ENCODE results near the gene SHE.

SHE gene

GRCh38 chr1:154517661-154518060 lies 15.4 kb upstream of the SHE start:
- ChIA-PET CTCF (interaction anchor here (0.6 kb wide), 1 partner anchor 86 kb away, joined by 8 read pairs; no protein-coding TSS in a partner anchor), POLR2A (interaction anchor here (0.6 kb wide), 1 partner anchor 1524 kb away, joined by 4 read pairs; no protein-coding TSS in a partner anchor)
- TF ChIP-seq SP1 (IDR thresholded peaks at IDR 0.05) (no peak), TARDBP (IDR thresholded peaks at IDR 0.05) (no peak), NFRKB (IDR thresholded peaks at IDR 0.05) (no peak), ELF4 (IDR thresholded peaks at IDR 0.05) (no peak), FOXA1 (IDR thresholded peaks at IDR 0.05) (no peak), HDGF (IDR thresholded peaks at IDR 0.05; ENCODE audit: borderline replicate concordance) (no peak), ARNT (IDR thresholded peaks at IDR 0.05) (no peak), BHLHE40 (IDR thresholded peaks at IDR 0.05; ENCODE audit: borderline replicate concordance) (no peak), ZNF384 (IDR thresholded peaks at IDR 0.05) (no peak), FOXM1 (IDR thresholded peaks at IDR 0.05; ENCODE audit: borderline replicate concordance) (no peak)
- DNase-seq (ENCODE audit: extremely low spot score), result no peak

- ChIA-PET POLR2A (no interaction called here), CTCF (no interaction called here)
These were observed 11.9 kb upstream of the SHE start for GRCh38 chr1:154514066-154514553.

GRCh38 chr1:154512760-154513159 lies 10.5 kb upstream of the SHE start:
- POLR2A ChIA-PET, result interaction anchor here (1.0 kb wide), 1 partner anchor 49 kb away, joined by 3 read pairs; no protein-coding TSS in a partner anchor
- TF ChIP-seq L3MBTL2 (conservative IDR thresholded peaks at IDR 0.05), result no peak
- no peak for TF ChIP-seq ARNT (IDR thresholded peaks at IDR 0.05)
- no peak for TF ChIP-seq FOXK2 (IDR thresholded peaks at IDR 0.05)
- no peak for TF ChIP-seq CTBP1 (IDR thresholded peaks at IDR 0.05; ENCODE audit: borderline replicate concordance)
- no peak for TF ChIP-seq SUZ12 (IDR thresholded peaks at IDR 0.05)
- no peak for TF ChIP-seq HDGF (IDR thresholded peaks at IDR 0.05; ENCODE audit: borderline replicate concordance)
- TF ChIP-seq TARDBP (IDR thresholded peaks at IDR 0.05), result no peak
- TF ChIP-seq NFRKB (IDR thresholded peaks at IDR 0.05), result no peak
- no peak for TF ChIP-seq FOXM1 (IDR thresholded peaks at IDR 0.05; ENCODE audit: borderline replicate concordance)
- TF ChIP-seq ZNF384 (IDR thresholded peaks at IDR 0.05), result no peak
- no peak for DNase-seq (ENCODE audit: extremely low spot score)
- CTCF ChIA-PET, result interaction anchor here (1.0 kb wide), 1 partner anchor 32 kb away, joined by 3 read pairs; no protein-coding TSS in a partner anchor

More at GRCh38 chr1:154514066-154514553, 11.9 kb upstream of the SHE start:
- DNase-seq (ENCODE audit: extremely low spot score), result no peak
- no peak for TF ChIP-seq FOXA1 (IDR thresholded peaks at IDR 0.05)
- TF ChIP-seq SUZ12 (IDR thresholded peaks at IDR 0.05), result no peak
- no peak for TF ChIP-seq BHLHE40 (IDR thresholded peaks at IDR 0.05; ENCODE audit: borderline replicate concordance)
- TF ChIP-seq CTBP1 (IDR thresholded peaks at IDR 0.05; ENCODE audit: borderline replicate concordance), result no peak
- no peak for TF ChIP-seq LEF1 (IDR thresholded peaks at IDR 0.05; ENCODE audit: borderline replicate concordance)
- TF ChIP-seq L3MBTL2 (conservative IDR thresholded peaks at IDR 0.05), result no peak
- TF ChIP-seq ARNT (IDR thresholded peaks at IDR 0.05), result no peak
- TF ChIP-seq NFRKB (IDR thresholded peaks at IDR 0.05), result no peak

- POLR2A ChIA-PET, result no interaction called here
These were observed 1.7 kb upstream of the SHE start for GRCh38 chr1:154503898-154504297.

GRCh38 chr1:154502744-154503115 lies 518 bp upstream of the SHE start:
- no peak for DNase-seq (ENCODE audit: extremely low spot score)
- TF ChIP-seq NFRKB (IDR thresholded peaks at IDR 0.05), result no peak
- POLR2A ChIA-PET, result no interaction called here
- CTCF ChIA-PET, result no interaction called here

More at GRCh38 chr1:154503898-154504297, 1.7 kb upstream of the SHE start:
- no peak for DNase-seq (ENCODE audit: extremely low spot score)
- CTCF ChIA-PET, result no interaction called here
- TF ChIP-seq BHLHE40 (IDR thresholded peaks at IDR 0.05; ENCODE audit: borderline replicate concordance), result no peak
- TF ChIP-seq PKNOX1 (IDR thresholded peaks at IDR 0.05), result no peak
- TF ChIP-seq SUZ12 (IDR thresholded peaks at IDR 0.05), result no peak
- no peak for TF ChIP-seq NFRKB (IDR thresholded peaks at IDR 0.05)

GRCh38 chr1:154501423-154502065 lies 668 bp downstream of the SHE start:
- ChIA-PET POLR2A (no interaction called here), CTCF (no interaction called here)
- no peak for TF ChIP-seq FOXM1 (IDR thresholded peaks at IDR 0.05; ENCODE audit: borderline replicate concordance)
- no peak for TF ChIP-seq LEF1 (IDR thresholded peaks at IDR 0.05; ENCODE audit: borderline replicate concordance)
- TF ChIP-seq SUZ12 (IDR thresholded peaks at IDR 0.05), result no peak
- no peak for TF ChIP-seq L3MBTL2 (conservative IDR thresholded peaks at IDR 0.05)
- no peak for TF ChIP-seq ZNF384 (IDR thresholded peaks at IDR 0.05)
- no peak for TF ChIP-seq PKNOX1 (IDR thresholded peaks at IDR 0.05)
- TF ChIP-seq CTBP1 (IDR thresholded peaks at IDR 0.05; ENCODE audit: borderline replicate concordance), result no peak
- TF ChIP-seq ELF4 (IDR thresholded peaks at IDR 0.05), result no peak
- no peak for TF ChIP-seq TARDBP (IDR thresholded peaks at IDR 0.05)
- TF ChIP-seq FOXA1 (IDR thresholded peaks at IDR 0.05), result no peak
- no peak for TF ChIP-seq BHLHE40 (IDR thresholded peaks at IDR 0.05; ENCODE audit: borderline replicate concordance)
- no peak for TF ChIP-seq NFRKB (IDR thresholded peaks at IDR 0.05)
- DNase-seq (ENCODE audit: extremely low spot score), result no peak

GRCh38 chr1:154500533-154500932 lies 1.7 kb downstream of the SHE start:
- CTCF ChIA-PET, result no interaction called here
- DNase-seq (ENCODE audit: extremely low spot score), result no peak
- POLR2A ChIA-PET, result no interaction called here
- TF ChIP-seq FOXK2 (IDR thresholded peaks at IDR 0.05), result no peak

GRCh38 chr1:154499446-154499845 lies 2.8 kb downstream of the SHE start:
- TF ChIP-seq CTBP1 (IDR thresholded peaks at IDR 0.05; ENCODE audit: borderline replicate concordance), result no peak
- TF ChIP-seq PKNOX1 (IDR thresholded peaks at IDR 0.05), result no peak
- no peak for TF ChIP-seq ARNT (IDR thresholded peaks at IDR 0.05)
- TF ChIP-seq FOXK2 (IDR thresholded peaks at IDR 0.05), result no peak
- TF ChIP-seq NFRKB (IDR thresholded peaks at IDR 0.05), result no peak
- no peak for TF ChIP-seq L3MBTL2 (conservative IDR thresholded peaks at IDR 0.05)
- no peak for TF ChIP-seq FOXM1 (IDR thresholded peaks at IDR 0.05; ENCODE audit: borderline replicate concordance)
- no peak for DNase-seq (ENCODE audit: extremely low spot score)
- ChIA-PET CTCF (no interaction called here), POLR2A (no interaction called here)

All from HEK293T (cell line).